ENCODE data around the gene PDE4D. TPM values are rescaled to one million over a fixed set of nuclear protein-coding genes. Genes with fewer than 3 reads are reported as not detected.

Gene PDE4D
- total RNA-seq, 6 experiments from 2014 or later, result 1.6 to 10.3 (median 5.6) TPM

GRCh38 chr5:59721741-59722140 lies 171.8 kb downstream of the PDE4D start:
- 78% methylated on average over 3 of the region's 3 CpGs for WGBS (ENCODE audit: insufficient coverage, low coverage, low lambda C conversion rate, missing lambda C conversion rate)
- intact Hi-C loops (cut with DNase I), result no loop called here
- Histone ChIP-seq H3K27me3 (no peaks in the 10 kb centered on the region), H3K27ac (no peak overlapping the region), H3K4me3 (no peak overlapping the region), H3K36me3 (no peaks in the 10 kb centered on the region), H3K9me3 (no peaks in the 10 kb centered on the region), H3K4me1 (no peaks in the 10 kb centered on the region)
- DNase-seq (no peak), ATAC-seq (no peak)
- TF ChIP-seq POLR2A (IDR thresholded peaks at IDR 0.05), result no peak
- no peak for TF ChIP-seq CTCF (IDR thresholded peaks at IDR 0.05)

GRCh38 chr5:59720063-59720462 lies 173.5 kb downstream of the PDE4D start:
- no peak overlapping the region for H3K27ac ChIP-seq
- WGBS (ENCODE audit: insufficient coverage, low coverage, low lambda C conversion rate, missing lambda C conversion rate), result no CpG with 5 or more reads among the region's 1 CpG
- H3K4me1 ChIP-seq, result no peaks in the 10 kb centered on the region
- intact Hi-C loops (cut with DNase I), result no loop called here
- H3K36me3 ChIP-seq, result no peaks in the 10 kb centered on the region
- no peaks in the 10 kb centered on the region for H3K27me3 ChIP-seq
- no peak for ATAC-seq
- no peak overlapping the region for H3K4me3 ChIP-seq
- no peak for TF ChIP-seq CTCF (IDR thresholded peaks at IDR 0.05)
- no peak for TF ChIP-seq POLR2A (IDR thresholded peaks at IDR 0.05)
- DNase-seq, result no peak
- H3K9me3 ChIP-seq, result no peaks in the 10 kb centered on the region

GRCh38 chr5:59716966-59717500 lies 176.5 kb downstream of the PDE4D start:
- ATAC-seq (no peak), DNase-seq (no peak)
- no peaks in the 10 kb centered on the region for H3K4me1 ChIP-seq
- intact Hi-C loops (cut with DNase I), result no loop called here
- H3K4me3 ChIP-seq, result no peak overlapping the region
- WGBS (ENCODE audit: insufficient coverage, low coverage, low lambda C conversion rate, missing lambda C conversion rate), result 45% methylated on average over 1 of the region's 1 CpG
- no peak for TF ChIP-seq CTCF (IDR thresholded peaks at IDR 0.05)
- no peak for TF ChIP-seq POLR2A (IDR thresholded peaks at IDR 0.05)
- no peak overlapping the region for H3K27ac ChIP-seq
- H3K36me3 ChIP-seq, result no peaks in the 10 kb centered on the region
- no peaks in the 10 kb centered on the region for H3K9me3 ChIP-seq
- H3K27me3 ChIP-seq, result no peaks in the 10 kb centered on the region

- Histone ChIP-seq H3K36me3 (no peaks in the 10 kb centered on the region), H3K27me3 (no peaks in the 10 kb centered on the region), H3K4me1 (no peaks in the 10 kb centered on the region), H3K27ac (no peak overlapping the region), H3K9me3 (no peaks in the 10 kb centered on the region), H3K4me3 (no peak overlapping the region)
- intact Hi-C loops (cut with DNase I), result no loop called here
- DNase-seq (no peak), ATAC-seq (no peak)
- 91% methylated on average over 5 of the region's 9 CpGs for WGBS (ENCODE audit: insufficient coverage, low coverage, low lambda C conversion rate, missing lambda C conversion rate)
- TF ChIP-seq CTCF (IDR thresholded peaks at IDR 0.05) (no peak), POLR2A (IDR thresholded peaks at IDR 0.05) (no peak)
These were observed 177.5 kb downstream of the PDE4D start for GRCh38 chr5:59716029-59716428.

DNA sequence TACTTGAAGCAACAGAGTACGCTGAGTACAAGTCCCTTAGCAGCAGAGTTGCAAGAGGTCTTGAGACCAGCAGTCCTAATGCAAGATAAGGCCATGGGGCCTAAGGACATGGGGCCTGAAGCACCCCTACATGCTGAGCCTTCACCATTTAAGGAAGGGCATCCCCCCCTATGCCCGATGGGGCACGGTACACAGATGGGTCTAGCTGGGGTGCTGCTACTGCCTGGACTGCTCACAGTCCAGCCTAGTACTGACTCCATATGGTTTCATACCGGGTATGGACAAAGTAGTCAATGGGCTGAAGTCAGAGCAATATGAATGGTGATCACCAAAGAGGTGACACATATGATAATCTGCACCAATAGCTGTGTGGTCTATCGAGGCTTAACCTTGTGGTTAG lies 178.3 kb downstream of the PDE4D start:
- DNase-seq (no peak), ATAC-seq (no peak)
- 94% methylated on average over 2 of the region's 5 CpGs for WGBS (ENCODE audit: insufficient coverage, low coverage, low lambda C conversion rate, missing lambda C conversion rate)
- Histone ChIP-seq H3K36me3 (no peaks in the 10 kb centered on the region), H3K9me3 (no peaks in the 10 kb centered on the region), H3K4me3 (no peak overlapping the region), H3K27ac (no peak overlapping the region), H3K27me3 (no peaks in the 10 kb centered on the region), H3K4me1 (no peaks in the 10 kb centered on the region)
- TF ChIP-seq POLR2A (IDR thresholded peaks at IDR 0.05) (no peak), CTCF (IDR thresholded peaks at IDR 0.05) (no peak)
- intact Hi-C loops (cut with DNase I), result no loop called here

All from right lobe of liver (tissue), 6 donors.